Medulla oblongata (tissue), 1 donor: Measurements from ENCODE around the gene SPHK2.
"Not testable (repeated sequence)": the region's sequence is repeated elsewhere in the genome, so short reads cannot be mapped to it uniquely, and the experiment has no call there.

ENCODE experiments used
- DNase-seq: peaks from one replicate; pipeline ENCODE4 v3.0.0-alpha.2; 2015; ENCODE audit errors: extremely low spot score

The SPHK2 gene

GRCh38 chr19:48624791-48625723, 5.8 kb downstream of the SPHK2 start:
- DNase-seq: no peak

GRCh38 chr19:48625891-48626327, 6.6 kb downstream of the SPHK2 start:
- no peak for DNase-seq

GRCh38 chr19:48627201-48627864, 8.0 kb downstream of the SPHK2 start:
- DNase-seq: no peak

GRCh38 chr19:48627865-48628314, 8.6 kb downstream of the SPHK2 start:
- DNase-seq: no peak

- no peak for DNase-seq
These were observed 9.4 kb downstream of the SPHK2 start for GRCh38 chr19:48628486-48629296.

- DNase-seq: no peak
These were observed 9.9 kb downstream of the SPHK2 start for GRCh38 chr19:48629297-48629598.

GRCh38 chr19:48629599-48630295, 10.4 kb downstream of the SPHK2 start:
- DNase-seq: no peak

- DNase-seq: no peak
These were observed 11.2 kb downstream of the SPHK2 start for GRCh38 chr19:48630296-48631063.

GRCh38 chr19:48631225-48631624, 11.9 kb downstream of the SPHK2 start:
- no peak for DNase-seq

GRCh38 chr19:48632286-48632685, 13.0 kb downstream of the SPHK2 start:
- DNase-seq: not testable (repeated sequence)

GRCh38 chr19:48632692-48633147, 13.4 kb downstream of the SPHK2 start:
- no peak for DNase-seq

GRCh38 chr19:48633148-48634035, 14.1 kb downstream of the SPHK2 start:
- no peak for DNase-seq

GRCh38 chr19:48634036-48634342, 14.7 kb downstream of the SPHK2 start:
- no peak for DNase-seq

- peak; percentile 96 for DNase-seq
These were observed 15.3 kb downstream of the SPHK2 start for GRCh38 chr19:48634424-48635262.

- DNase-seq: peak; percentile 75
These were observed 16.1 kb downstream of the SPHK2 start for GRCh38 chr19:48635263-48635965.

GRCh38 chr19:48635966-48636858, 16.9 kb downstream of the SPHK2 start:
- peak; percentile 79 for DNase-seq

GRCh38 chr19:48636859-48637448, 17.6 kb downstream of the SPHK2 start, which contains the start of gene DBP:
DBP (minus strand) TSS chr19:48637379; CDS start chr19:48636994, 385 bp downstream.
- DNase-seq: no peak
